MG63 (cell line): ENCODE data around the gene CHST7. TPM values are rescaled to one million over a fixed set of nuclear protein-coding genes. Genes with fewer than 3 reads are reported as not detected.

ENCODE experiments used
- DNase-seq: peaks from one replicate; pipeline ENCODE4 v3.0.0-alpha.2; 2020
- H3K27me3 ChIP-seq: fragments of 250-450 bp; sonication (Bioruptor Pico); 2 replicates; pipeline ENCODE4 v1.5.1; 2020; ENCODE audit warnings: mild to moderate bottlenecking, moderate library complexity
- H3K36me3 ChIP-seq: fragments of 250-450 bp; sonication (Bioruptor Pico); 2 replicates; pipeline ENCODE4 v1.5.1; 2020; ENCODE audit warnings: mild to moderate bottlenecking, moderate library complexity
- H3K4me3 ChIP-seq: fragments of 250-450 bp; sonication (Bioruptor Pico); 2 replicates; pipeline ENCODE4 v1.5.1; 2020; ENCODE audit warnings: mild to moderate bottlenecking, moderate library complexity
- H3K9me3 ChIP-seq: fragments of 250-450 bp; sonication (Bioruptor Pico); 2 replicates; pipeline ENCODE4 v1.5.1; 2020; ENCODE audit warnings: mild to moderate bottlenecking, moderate library complexity
- total RNA-seq: library from RNA; depleted of rRNA; stranded (reverse); fragments of >200 nt; shearing (Covaris generic); gene quantifications from 2 replicates; pipeline ENCODE4 v1.2.3, GENCODE V29; 2014; ENCODE audit warnings: low replicate concordance

Gene CHST7
- total RNA-seq, 1 experiment from 2014 or later = 2.4 TPM

DNA sequence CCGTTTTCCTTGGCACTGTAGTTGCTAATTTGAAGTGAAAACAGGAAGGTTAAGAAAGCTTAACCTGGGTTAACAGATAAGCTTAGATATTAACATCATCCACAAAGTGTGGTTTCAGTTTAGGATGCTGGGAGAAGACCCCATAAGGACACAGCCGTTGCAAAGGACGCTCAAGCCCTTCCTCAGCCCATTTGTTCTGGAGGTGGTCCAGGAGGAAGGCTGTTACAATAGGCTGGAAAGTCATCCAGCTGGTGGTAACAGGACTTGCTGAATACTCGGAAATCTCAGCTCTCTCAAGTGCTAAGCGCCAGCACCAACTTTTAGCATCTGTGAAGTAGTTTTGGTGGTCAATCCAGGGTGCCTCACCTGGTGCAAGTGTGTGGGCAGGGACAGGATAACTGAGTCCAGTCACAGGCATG lies 14.2 kb downstream of the CHST7 start:
- no peak overlapping the region for H3K4me3 ChIP-seq
- no peak for DNase-seq
- no peaks in the 10 kb centered on the region for H3K36me3 ChIP-seq
- no peaks in the 10 kb centered on the region for H3K9me3 ChIP-seq
- H3K27me3 ChIP-seq = no peaks in the 10 kb centered on the region

DNA sequence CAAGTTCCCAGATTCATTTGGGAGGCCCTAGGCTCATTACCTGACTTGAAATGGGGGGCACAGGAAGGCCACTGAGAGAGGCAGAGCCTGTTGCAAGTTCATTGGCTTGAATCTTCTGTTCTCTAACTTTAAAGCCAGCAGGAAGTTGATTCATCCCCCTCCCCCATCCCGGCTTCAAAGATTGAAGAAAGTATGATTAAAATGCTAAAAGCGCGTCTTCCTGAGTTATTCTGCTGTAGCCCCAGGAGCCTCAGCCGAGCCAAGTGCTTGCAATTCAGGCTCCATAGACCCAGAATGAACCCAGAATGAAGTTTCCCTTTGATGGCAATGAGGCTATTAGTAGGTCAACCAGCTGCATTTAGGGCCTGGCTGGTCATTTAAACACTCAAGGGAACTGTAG lies 14.7 kb downstream of the CHST7 start:
- H3K4me3 ChIP-seq = no peak overlapping the region
- no peaks in the 10 kb centered on the region for H3K9me3 ChIP-seq
- no peaks in the 10 kb centered on the region for H3K27me3 ChIP-seq
- no peaks in the 10 kb centered on the region for H3K36me3 ChIP-seq
- DNase-seq = peak; percentile 28

DNA sequence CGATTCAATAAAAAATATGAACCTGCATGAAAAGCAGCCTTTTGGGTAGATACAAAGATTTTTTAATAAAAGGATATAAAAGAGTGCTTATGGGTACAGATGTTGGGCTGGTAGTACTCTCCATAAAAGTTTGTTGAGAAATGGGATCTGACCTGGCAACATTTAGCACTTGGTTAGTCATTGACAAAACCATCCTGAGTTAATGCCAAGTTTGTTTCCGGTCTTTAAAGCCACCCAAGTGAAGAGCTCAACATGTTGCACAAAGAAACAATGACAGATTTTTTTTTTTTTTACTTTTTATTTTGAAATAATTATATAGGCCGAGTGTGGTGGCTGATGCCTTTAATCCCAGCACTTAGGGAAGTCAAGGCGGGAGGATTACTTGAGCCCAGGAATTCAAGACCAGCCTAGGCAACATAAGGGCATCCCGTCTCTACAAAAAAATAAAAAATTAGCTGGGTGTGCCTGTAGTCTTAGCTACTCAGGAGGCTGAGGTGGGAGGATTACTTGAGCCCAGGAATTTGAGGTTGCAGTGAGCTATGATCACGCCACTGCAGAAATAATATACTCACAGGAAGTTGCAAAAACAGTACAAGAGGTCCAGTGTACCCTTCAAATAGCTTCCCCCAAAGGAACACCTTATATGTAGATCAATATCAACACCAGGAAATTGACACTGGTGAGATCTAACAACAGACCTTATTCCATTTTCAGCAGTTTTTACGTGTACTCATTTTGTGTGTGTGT lies 16.6 kb downstream of the CHST7 start:
- no peaks in the 10 kb centered on the region for H3K27me3 ChIP-seq
- no peaks in the 10 kb centered on the region for H3K9me3 ChIP-seq
- no peak for DNase-seq
- no peaks in the 10 kb centered on the region for H3K36me3 ChIP-seq
- H3K4me3 ChIP-seq = no peak overlapping the region

DNA sequence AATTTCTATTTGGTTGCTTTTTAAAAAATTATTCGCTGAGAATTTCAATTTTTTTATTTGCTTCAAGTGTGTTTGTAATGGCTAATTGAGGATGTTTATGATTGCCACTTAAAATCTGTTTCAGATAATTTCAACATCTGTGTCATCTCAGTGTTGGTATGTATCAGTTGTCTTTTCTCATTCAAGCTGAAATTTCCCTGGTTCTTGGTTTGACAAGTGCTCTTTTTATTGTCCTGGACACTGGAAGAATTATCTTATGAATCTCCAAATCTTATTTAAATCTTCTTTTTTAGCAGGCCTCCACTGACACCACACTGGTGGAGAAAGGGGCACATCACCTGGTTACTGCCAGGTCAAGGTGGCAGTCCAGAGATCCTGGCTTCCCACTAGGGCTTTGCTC lies 21.5 kb downstream of the CHST7 start:
- Histone ChIP-seq H3K9me3 (no peaks in the 10 kb centered on the region), H3K4me3 (no peak overlapping the region), H3K27me3 (no peaks in the 10 kb centered on the region), H3K36me3 (no peaks in the 10 kb centered on the region)
- no peak for DNase-seq

DNA sequence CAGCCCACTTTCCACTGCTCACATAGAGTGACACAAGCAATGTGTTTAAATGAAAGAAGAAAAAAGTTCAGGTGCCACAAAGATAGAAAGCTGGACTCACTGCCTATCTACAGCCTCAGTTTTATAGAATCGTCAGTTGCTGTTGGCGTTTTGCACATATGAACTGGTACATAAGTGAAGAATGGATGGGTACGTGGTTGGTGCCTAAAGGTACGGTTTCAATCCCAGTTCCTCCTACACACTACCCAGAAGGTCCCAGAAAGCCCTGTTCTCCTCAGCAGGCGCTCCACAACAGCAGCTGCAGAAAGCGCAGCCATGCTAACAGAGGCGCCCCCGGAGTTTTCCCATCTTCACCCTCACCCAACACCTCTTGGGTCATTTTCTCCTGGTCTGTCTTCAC lies 23.6 kb downstream of the CHST7 start:
- no peaks in the 10 kb centered on the region for H3K9me3 ChIP-seq
- no peak overlapping the region for H3K4me3 ChIP-seq
- DNase-seq = no peak
- no peaks in the 10 kb centered on the region for H3K36me3 ChIP-seq
- H3K27me3 ChIP-seq = no peaks in the 10 kb centered on the region

DNA sequence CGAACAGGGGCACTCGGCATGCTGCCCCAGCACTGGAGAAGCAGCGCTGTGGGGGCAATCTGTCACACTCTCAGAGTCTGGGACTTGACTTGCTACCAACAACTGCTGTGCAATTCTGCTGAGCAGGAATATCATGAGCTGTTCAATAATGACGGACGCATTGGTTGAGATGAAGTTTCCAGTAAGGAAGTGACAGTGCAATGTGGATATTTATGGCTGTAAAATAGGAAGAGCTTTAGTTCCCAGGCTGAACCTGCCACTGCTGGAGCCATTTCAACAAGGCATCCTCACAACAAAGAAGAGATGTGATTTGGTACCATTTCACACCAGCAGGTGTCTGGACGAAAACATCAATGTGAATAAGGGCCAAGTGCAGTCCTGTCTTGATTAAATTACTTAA lies 24.2 kb downstream of the CHST7 start:
- no peak for DNase-seq

DNA sequence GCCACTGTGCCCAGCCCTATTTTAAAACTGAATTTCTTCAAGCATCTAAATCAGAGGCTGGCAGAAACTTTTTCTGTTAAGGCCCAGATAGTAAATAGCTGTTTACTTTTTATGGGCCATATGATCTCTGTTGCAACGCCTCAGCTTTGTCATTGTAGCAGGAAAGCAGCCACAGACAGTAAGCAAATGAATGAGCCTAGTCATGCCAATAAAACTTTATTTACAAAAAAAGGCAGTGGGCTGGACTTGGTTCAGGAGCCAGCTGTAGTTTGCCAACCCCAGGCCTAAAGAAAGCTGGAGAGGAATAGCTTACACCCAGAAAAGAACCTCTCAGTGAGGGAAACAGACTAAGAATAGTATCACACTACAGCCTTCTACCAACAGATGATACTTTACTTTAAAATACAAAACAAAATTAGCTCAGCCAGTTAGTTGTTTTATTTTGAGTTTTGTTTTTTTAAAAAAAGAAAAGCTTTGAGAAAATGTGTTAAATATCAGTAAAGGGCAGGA lies 25.5 kb downstream of the CHST7 start:
- H3K4me3 ChIP-seq = no peak overlapping the region
- H3K36me3 ChIP-seq = no peaks in the 10 kb centered on the region
- no peaks in the 10 kb centered on the region for H3K9me3 ChIP-seq
- no peaks in the 10 kb centered on the region for H3K27me3 ChIP-seq
- no peak for DNase-seq

More for the DNA sequence above, 24.2 kb downstream of the CHST7 start:
- H3K4me3 ChIP-seq = no peak overlapping the region
- H3K36me3 ChIP-seq = no peaks in the 10 kb centered on the region
- H3K27me3 ChIP-seq = no peaks in the 10 kb centered on the region
- H3K9me3 ChIP-seq = no peaks in the 10 kb centered on the region

DNA sequence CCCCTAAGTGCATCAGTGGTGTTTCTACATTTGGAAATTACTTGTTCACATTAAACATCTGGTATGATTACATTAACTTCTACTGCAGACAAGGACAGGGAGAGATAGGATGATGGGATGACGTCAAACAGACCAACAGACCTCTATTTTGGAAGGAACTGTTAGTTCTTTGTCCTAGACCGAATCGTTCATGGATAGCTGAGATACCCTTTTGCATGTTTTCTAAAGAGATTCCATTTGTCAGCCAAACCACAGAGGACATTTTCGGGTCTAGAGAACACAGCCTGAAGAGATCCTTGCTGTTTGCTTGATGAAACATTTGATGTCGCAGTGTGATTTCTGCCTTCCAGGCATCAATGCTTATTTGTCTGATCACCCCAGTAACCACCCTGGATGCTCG lies 27.7 kb downstream of the CHST7 start:
- no peaks in the 10 kb centered on the region for H3K27me3 ChIP-seq
- H3K36me3 ChIP-seq = no peaks in the 10 kb centered on the region
- H3K4me3 ChIP-seq = no peak overlapping the region
- no peaks in the 10 kb centered on the region for H3K9me3 ChIP-seq
- no peak for DNase-seq

DNA sequence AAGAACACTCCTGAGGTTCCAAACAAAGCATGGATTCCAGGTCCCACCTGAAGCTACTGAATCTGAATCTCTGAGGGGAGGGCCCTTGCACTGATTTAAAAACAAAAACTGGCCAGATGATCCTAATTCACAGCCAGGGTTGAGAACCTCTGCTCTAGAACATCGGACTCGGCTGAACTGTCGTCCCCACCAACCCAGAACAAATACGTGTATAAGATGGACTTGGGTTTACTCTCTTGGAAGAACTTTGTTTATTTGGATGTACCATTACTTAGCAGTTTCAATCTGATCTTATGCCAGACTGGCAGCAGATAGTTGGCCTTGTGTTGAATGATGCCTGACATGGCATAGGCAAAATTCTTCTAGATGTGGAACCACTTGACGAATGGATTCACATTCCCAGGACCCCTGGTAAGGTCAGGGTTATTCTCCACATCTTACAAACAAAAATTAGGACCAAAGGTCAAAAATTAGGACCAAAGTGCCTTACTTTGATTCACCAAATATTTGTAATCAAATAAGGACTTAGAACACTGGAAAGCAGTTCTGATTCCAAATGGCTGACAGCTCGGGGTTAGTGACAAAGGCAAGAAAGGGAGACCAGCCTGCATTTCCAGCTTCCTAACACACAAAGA lies 29.0 kb downstream of the CHST7 start:
- no peaks in the 10 kb centered on the region for H3K36me3 ChIP-seq
- no peaks in the 10 kb centered on the region for H3K27me3 ChIP-seq
- no peak overlapping the region for H3K4me3 ChIP-seq
- no peak for DNase-seq
- no peaks in the 10 kb centered on the region for H3K9me3 ChIP-seq

DNA sequence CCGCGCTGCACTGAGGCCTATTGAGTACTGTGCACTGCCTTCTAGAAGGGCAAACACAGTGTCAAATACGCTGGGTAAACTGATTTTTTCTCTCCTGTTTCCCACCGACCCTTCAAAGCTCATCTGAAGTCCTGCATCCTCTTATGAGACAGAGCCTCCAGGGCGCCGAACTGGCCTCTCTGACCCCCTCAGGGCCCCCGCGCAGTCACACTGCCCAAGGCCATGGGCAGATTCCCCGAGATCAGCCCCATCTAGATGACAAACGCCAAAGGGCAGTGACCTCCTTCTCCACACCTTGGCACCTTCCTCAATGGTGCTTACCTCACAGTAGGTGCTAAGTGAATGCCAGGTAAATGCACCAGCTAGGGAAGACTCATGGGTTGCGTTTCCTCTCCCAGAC lies 34.4 kb downstream of the CHST7 start:
- Histone ChIP-seq H3K36me3 (no peaks in the 10 kb centered on the region), H3K9me3 (no peaks in the 10 kb centered on the region), H3K4me3 (no peak overlapping the region), H3K27me3 (no peaks in the 10 kb centered on the region)
- no peak for DNase-seq

DNA sequence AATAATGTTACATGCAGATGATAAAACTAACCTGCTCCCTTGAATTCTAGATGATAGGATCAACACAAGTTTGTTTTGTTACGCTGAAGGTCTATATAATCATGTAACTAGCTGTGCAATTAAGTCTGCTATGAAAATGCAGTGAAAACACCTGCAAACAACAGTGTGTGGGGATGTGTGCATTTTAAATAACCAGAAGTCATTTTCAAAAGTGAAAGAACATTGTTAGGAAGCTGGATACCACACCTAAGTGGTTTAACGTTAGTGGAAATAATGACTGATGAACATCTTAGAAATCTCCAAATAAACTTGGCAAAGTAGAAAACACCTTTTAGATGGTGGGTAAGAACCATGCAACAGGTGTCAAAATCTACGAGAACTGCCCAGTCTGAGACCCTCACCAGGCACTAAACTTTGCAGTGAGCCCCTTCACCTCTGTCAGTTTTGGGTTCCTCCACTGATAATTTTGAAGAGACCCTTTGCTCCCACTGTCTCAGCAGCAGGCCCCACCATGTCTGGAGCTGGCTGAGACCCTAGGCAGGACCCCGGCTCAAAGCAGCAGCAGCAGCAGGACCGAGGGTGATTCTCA lies 36.6 kb downstream of the CHST7 start:
- Histone ChIP-seq H3K27me3 (no peaks in the 10 kb centered on the region), H3K4me3 (no peak overlapping the region), H3K36me3 (no peaks in the 10 kb centered on the region), H3K9me3 (no peaks in the 10 kb centered on the region)
- DNase-seq = no peak

DNA sequence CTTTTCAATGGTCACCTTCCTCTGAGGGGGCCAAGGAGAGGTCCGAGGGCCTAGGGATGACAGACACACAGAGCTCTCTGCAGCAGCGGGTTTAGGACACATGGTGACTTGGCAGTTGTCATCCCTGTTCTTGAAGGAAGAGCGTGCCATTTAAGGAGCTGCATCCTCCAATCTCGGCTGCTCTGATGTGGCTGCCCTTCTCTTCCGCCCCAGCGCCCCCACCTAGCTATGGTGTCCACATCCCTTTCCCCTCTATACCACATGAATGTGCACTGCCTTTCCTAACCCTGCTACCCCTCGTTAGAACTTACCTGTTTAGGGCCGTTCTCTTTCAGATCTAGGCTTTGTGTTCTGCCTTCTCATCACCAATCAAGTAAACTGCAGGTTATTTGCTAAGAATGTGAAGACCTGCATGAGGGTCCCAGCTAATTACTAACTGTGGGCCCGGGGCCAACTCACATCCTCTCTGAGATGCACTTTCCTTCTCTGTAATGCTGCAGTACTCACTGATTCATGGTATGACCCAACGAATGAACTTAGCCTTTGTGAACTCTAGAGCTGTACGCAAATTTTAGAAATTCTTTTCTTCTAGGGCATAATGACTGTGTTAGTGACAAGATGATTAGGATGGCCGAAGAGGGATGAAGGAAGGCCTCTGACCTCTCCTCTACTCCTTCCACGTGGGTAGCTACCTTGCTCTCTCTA lies 38.2 kb downstream of the CHST7 start:
- DNase-seq = no peak
- Histone ChIP-seq H3K36me3 (no peaks in the 10 kb centered on the region), H3K4me3 (no peak overlapping the region), H3K27me3 (no peaks in the 10 kb centered on the region), H3K9me3 (no peaks in the 10 kb centered on the region)

DNA sequence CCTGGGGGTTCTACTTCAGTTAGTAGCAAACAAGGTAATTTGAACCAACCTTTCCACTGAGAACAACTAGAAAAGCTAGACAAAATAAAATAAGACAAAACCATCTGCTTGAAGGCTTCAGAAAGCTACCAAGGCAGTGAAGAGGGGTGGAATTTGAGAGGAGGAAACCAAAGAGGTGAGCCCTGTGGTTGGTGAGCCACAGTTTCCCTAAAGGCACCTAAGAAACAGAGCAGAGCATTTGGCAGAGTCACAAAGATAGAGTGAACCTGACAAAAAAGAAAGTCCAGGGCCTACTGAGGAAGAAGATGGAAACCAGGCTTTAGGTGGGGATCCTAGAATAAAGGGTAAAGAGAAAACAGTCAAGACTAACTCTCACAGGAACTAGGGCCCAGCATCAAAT lies 44.3 kb downstream of the CHST7 start:
- Histone ChIP-seq H3K27me3 (no peaks in the 10 kb centered on the region), H3K36me3 (no peaks in the 10 kb centered on the region), H3K4me3 (no peak overlapping the region), H3K9me3 (peaks cover 2% of the 10 kb centered on the region; the same call in 1 of the 2 replicates)
- DNase-seq = no peak

DNA sequence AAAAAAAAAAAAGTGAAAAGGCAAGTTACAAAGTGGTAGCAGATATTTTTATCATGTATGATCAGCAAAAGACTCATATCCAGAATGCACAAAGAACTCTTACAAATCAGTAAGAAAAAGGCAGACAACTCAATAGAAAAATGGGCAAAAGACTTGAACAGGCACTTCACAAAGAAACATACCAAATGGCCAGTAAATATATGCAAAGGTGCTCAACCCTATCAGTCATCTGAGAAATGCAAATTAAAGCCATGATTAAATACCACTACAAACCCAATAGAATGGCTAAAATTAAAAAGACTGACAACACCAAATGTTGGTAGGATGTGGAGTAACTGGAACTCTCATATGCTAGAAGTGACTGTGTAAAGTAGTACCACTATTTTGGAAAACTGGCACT lies 45.4 kb downstream of the CHST7 start:
- Histone ChIP-seq H3K27me3 (no peaks in the 10 kb centered on the region), H3K36me3 (no peaks in the 10 kb centered on the region), H3K9me3 (peaks cover 2% of the 10 kb centered on the region; the same call in 1 of the 2 replicates), H3K4me3 (no peak overlapping the region)
- DNase-seq = no peak

DNA sequence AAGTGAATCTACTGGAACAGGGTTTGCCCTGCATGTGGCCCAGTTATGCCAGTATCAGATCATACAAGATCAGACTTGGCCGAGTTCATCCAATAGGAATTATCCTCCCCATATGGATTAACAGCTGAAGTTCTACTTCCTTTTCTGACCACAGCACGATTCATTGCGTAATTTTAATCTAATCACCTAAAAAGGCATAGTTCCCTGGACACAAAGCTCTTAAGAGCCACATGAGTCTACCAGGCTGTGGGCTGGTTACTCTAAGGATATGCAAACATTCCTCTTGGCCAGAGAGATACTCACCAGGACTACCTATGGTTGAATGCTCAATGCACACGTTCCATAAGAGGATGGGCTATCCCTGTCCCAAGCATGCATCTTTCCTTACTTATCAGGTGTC lies 46.9 kb downstream of the CHST7 start:
- no peak overlapping the region for H3K4me3 ChIP-seq
- peaks cover 2% of the 10 kb centered on the region; the same call in 1 of the 2 replicates for H3K9me3 ChIP-seq
- H3K36me3 ChIP-seq = no peaks in the 10 kb centered on the region
- H3K27me3 ChIP-seq = no peaks in the 10 kb centered on the region
- no peak for DNase-seq

DNA sequence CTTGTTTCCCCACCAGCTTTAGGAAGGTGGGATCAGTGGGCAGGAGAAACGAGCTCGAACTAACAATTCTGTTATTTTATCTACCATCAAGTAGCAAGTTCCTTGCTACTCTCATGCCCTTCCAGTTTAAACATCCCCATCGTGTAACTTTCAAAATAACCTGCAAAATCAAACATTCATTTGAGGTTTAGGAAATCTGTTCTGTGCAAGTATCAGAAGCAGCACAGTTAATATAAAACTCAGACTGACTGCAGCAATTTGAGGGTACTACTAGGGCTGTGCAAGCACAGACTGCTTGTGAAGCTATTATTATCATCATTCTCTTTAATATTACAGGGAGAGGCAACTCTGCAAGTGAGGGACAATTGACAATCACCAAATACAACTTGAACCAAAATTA lies 48.0 kb downstream of the CHST7 start:
- Histone ChIP-seq H3K4me3 (no peak overlapping the region), H3K27me3 (no peaks in the 10 kb centered on the region), H3K9me3 (peaks cover 2% of the 10 kb centered on the region; the same call in 1 of the 2 replicates)

More for the DNA sequence above, 48.0 kb downstream of the CHST7 start:
- DNase-seq = no peak
- no peaks in the 10 kb centered on the region for H3K36me3 ChIP-seq
